Loucy (cell line): ENCODE measurements around the gene INPP4B.

Experiments used
- H2AFZ ChIP-seq: fragments of 200-600 bp; sonication (generic); 2 replicates; pipeline ENCODE4 v1.6.0; 2016; ENCODE audit warnings: antibody characterized with exemption, mild to moderate bottlenecking, low read length, moderate library complexity
- H3F3A ChIP-seq: fragments of 200-600 bp; 2 replicates; pipeline ENCODE4 v1.6.0; 2016; ENCODE audit warnings: antibody characterized with exemption, low read depth, mild to moderate bottlenecking
- H3K27me3 ChIP-seq: fragments of 200-600 bp; sonication (generic); 2 replicates; pipeline ENCODE4 v1.6.1; 2014; ENCODE audit warnings: low read length, mild to moderate bottlenecking; ENCODE audit not compliant: insufficient read depth, poor library complexity, severe bottlenecking
- H3K36me3 ChIP-seq: fragments of 200-600 bp; sonication (generic); 2 replicates; pipeline ENCODE4 v1.6.1; 2016; ENCODE audit warnings: low read length; ENCODE audit not compliant: insufficient read depth
- H3K4me1 ChIP-seq: fragments of 200-600 bp; sonication (generic); 2 replicates; pipeline ENCODE4 v1.5.1; 2014; ENCODE audit warnings: low read length, mild to moderate bottlenecking; ENCODE audit not compliant: insufficient read depth, poor library complexity, severe bottlenecking
- H3K4me2 ChIP-seq: fragments of 200-600 bp; sonication (generic); 2 replicates; pipeline ENCODE4 v1.6.0; 2014; ENCODE audit warnings: antibody characterized with exemption, low read length, low read depth, mild to moderate bottlenecking; ENCODE audit not compliant: poor library complexity, severe bottlenecking
- H3K4me3 ChIP-seq: fragments of 200-600 bp; sonication (generic); 2 replicates; pipeline ENCODE4 v1.5.1; 2014; ENCODE audit warnings: low read length, mild to moderate bottlenecking, mixed read lengths; ENCODE audit not compliant: poor library complexity, severe bottlenecking
- H3K79me2 ChIP-seq: fragments of 200-600 bp; sonication (generic); 2 replicates; pipeline ENCODE4 v1.6.1; 2014; ENCODE audit warnings: low read length; ENCODE audit not compliant: insufficient read depth
- H3K9ac ChIP-seq: fragments of 200-600 bp; sonication (generic); 2 replicates; pipeline ENCODE4 v1.6.0; 2014; ENCODE audit warnings: mild to moderate bottlenecking, low read depth, low read length, moderate library complexity; ENCODE audit not compliant: poor library complexity, severe bottlenecking
- H3K9me2 ChIP-seq: fragments of 200-600 bp; sonication (generic); replicated peaks from 2 replicates; pipeline ENCODE4 v1.6.1; 2016; ENCODE audit warnings: low read depth, low read length, mixed read lengths
- H3K9me3 ChIP-seq: fragments of 200-600 bp; sonication (generic); 2 replicates; pipeline ENCODE4 v1.6.1; 2014; ENCODE audit warnings: mild to moderate bottlenecking, antibody characterized with exemption, low read length, low read depth; ENCODE audit not compliant: insufficient read depth
- H4K20me1 ChIP-seq: fragments of 200-600 bp; sonication (generic); 2 replicates; pipeline ENCODE4 v1.6.0; 2014; ENCODE audit warnings: antibody characterized with exemption, low read length, mild to moderate bottlenecking; ENCODE audit not compliant: insufficient read depth, poor library complexity, severe bottlenecking
- CTCF ChIP-seq: fragments of 200-600 bp; sonication (generic); conservative IDR thresholded peaks from 2 replicates; pipeline ENCODE4 v1.5.1; 2014; ENCODE audit warnings: mild to moderate bottlenecking, antibody characterized with exemption, low read length
- EZH2phosphoT487 ChIP-seq: fragments of 200-600 bp; IDR thresholded peaks from 2 replicates; pipeline ENCODE4 v1.6.1; 2018; ENCODE audit warnings: antibody characterized with exemption, mild to moderate bottlenecking, moderate library complexity, borderline replicate concordance

Gene INPP4B

GRCh38 chr4:142372530-142373260, 473.4 kb downstream of the INPP4B start:
- peaks cover 93% of the 10 kb centered on the region for H3K79me2 ChIP-seq
- no peaks in the 10 kb centered on the region for H3K36me3 ChIP-seq
- H3K9ac ChIP-seq, result no peak overlapping the region

GRCh38 chr4:142369141-142369540, 477.0 kb downstream of the INPP4B start:
- TF ChIP-seq CTCF (no peak), EZH2phosphoT487 (no peak)

More at GRCh38 chr4:142372530-142373260, 473.4 kb downstream of the INPP4B start:
- Histone ChIP-seq H3K9me2 (no peaks in the 10 kb centered on the region), H3K4me3 (no peak overlapping the region), H2AFZ (no peak overlapping the region), H3K4me2 (no peak overlapping the region), H3K4me1 (peaks cover 36% of the 10 kb centered on the region), H4K20me1 (no peaks in the 10 kb centered on the region), H3K9me3 (peaks cover 6% of the 10 kb centered on the region), H3K27me3 (no peaks in the 10 kb centered on the region), H3F3A (no peaks in the 10 kb centered on the region)
- TF ChIP-seq CTCF (no peak), EZH2phosphoT487 (no peak)

GRCh38 chr4:142367418-142368180, 478.5 kb downstream of the INPP4B start:
- H3K4me2 ChIP-seq, result peak overlapping the region; percentile 48
- no peaks in the 10 kb centered on the region for H3K27me3 ChIP-seq
- H3F3A ChIP-seq, result no peaks in the 10 kb centered on the region
- peaks cover 6% of the 10 kb centered on the region for H3K9me3 ChIP-seq
- H3K36me3 ChIP-seq, result no peaks in the 10 kb centered on the region
- no peak overlapping the region for H3K9ac ChIP-seq
- TF ChIP-seq CTCF (peak; percentile 22; the same call in 1 of the 2 replicates), EZH2phosphoT487 (no peak)
- H3K4me1 ChIP-seq, result peaks cover 30% of the 10 kb centered on the region
- no peaks in the 10 kb centered on the region for H3K9me2 ChIP-seq
- no peaks in the 10 kb centered on the region for H4K20me1 ChIP-seq
- H3K79me2 ChIP-seq, result peaks cover 91% of the 10 kb centered on the region
- no peak overlapping the region for H2AFZ ChIP-seq
- no peak overlapping the region for H3K4me3 ChIP-seq

More at GRCh38 chr4:142369141-142369540, 477.0 kb downstream of the INPP4B start:
- Histone ChIP-seq H3K27me3 (no peaks in the 10 kb centered on the region), H2AFZ (no peak overlapping the region), H4K20me1 (no peaks in the 10 kb centered on the region), H3K79me2 (peaks cover 93% of the 10 kb centered on the region), H3F3A (no peaks in the 10 kb centered on the region), H3K4me3 (no peak overlapping the region), H3K4me1 (peaks cover 38% of the 10 kb centered on the region), H3K9ac (no peak overlapping the region), H3K9me2 (no peaks in the 10 kb centered on the region), H3K36me3 (no peaks in the 10 kb centered on the region), H3K9me3 (peaks cover 6% of the 10 kb centered on the region), H3K4me2 (no peak overlapping the region)
